Stomach (tissue), 4 donors: ENCODE data around the gene TMA7B.
"Not testable (repeated sequence)": the region's sequence is repeated elsewhere in the genome, so short reads cannot be mapped to it uniquely, and the experiment has no call there.

ENCODE experiments used
- EP300 ChIP-seq: sonication (generic); formaldehyde crosslinking; IDR thresholded peaks from one replicate; pipeline ENCODE4 v1.6.1; 2017; ENCODE audit warnings: antibody characterized with exemption
- POLR2A ChIP-seq, 4 donors: fragments of 450-650 bp; IDR thresholded peaks; one replicate each; pipeline ENCODE4 v1.6.1; 2016; ENCODE audit warnings: antibody characterized with exemption in 4 of 4, control low read depth in 2 of 4, mild to moderate bottlenecking in 1 of 4, moderate library complexity in 1 of 4
- POLR2AphosphoS5 ChIP-seq, 3 donors: sonication (generic); formaldehyde crosslinking; IDR thresholded peaks; one replicate each; pipeline ENCODE4 v1.6.1; 2016; ENCODE audit warnings: antibody characterized with exemption in 3 of 3
- TF ChIP-seq, protein P1 (sequence below), 7 experiments: fragments of 450-650 bp in 4 of 7; fragments of 200-600 bp in 3 of 7; sonication (generic) in 3 of 7; IDR thresholded peaks; one replicate each; pipeline ENCODE4 v1.5.1; 2016 to 2019; ENCODE audit warnings: antibody characterized with exemption in 7 of 7, control low read depth in 2 of 7, mild to moderate bottlenecking in 1 of 7

DNA sequence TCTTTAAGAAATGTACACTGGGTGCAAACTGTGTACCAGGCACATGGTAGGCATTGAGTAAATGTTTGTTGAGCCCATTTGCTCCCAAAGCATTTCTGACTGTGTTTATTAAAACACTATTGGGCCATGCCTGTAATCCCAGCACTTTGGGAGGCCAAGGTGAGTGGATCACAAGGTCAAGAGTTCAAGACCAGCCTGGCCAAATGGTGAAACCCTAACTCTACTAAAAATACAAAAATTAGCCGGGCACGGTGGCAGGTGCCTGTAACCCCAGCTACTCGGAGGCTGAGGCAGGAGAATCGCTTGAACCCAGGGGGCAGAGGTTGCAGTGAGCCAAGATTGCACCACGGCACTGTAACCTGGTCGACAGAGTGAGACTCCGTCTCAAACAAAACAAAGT, 32.7 kb downstream of the TMA7B start:
- TF ChIP-seq, protein P1, sequence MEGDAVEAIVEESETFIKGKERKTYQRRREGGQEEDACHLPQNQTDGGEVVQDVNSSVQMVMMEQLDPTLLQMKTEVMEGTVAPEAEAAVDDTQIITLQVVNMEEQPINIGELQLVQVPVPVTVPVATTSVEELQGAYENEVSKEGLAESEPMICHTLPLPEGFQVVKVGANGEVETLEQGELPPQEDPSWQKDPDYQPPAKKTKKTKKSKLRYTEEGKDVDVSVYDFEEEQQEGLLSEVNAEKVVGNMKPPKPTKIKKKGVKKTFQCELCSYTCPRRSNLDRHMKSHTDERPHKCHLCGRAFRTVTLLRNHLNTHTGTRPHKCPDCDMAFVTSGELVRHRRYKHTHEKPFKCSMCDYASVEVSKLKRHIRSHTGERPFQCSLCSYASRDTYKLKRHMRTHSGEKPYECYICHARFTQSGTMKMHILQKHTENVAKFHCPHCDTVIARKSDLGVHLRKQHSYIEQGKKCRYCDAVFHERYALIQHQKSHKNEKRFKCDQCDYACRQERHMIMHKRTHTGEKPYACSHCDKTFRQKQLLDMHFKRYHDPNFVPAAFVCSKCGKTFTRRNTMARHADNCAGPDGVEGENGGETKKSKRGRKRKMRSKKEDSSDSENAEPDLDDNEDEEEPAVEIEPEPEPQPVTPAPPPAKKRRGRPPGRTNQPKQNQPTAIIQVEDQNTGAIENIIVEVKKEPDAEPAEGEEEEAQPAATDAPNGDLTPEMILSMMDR (IDR thresholded peaks at IDR 0.05): not testable (repeated sequence)
- TF ChIP-seq POLR2A (IDR thresholded peaks at IDR 0.05); EP300; POLR2AphosphoS5 (IDR thresholded peaks at IDR 0.05): not testable (repeated sequence)
